T-helper 1 cell treated with Interleukin-12 subunit alpha and Interleukin-12 subunit beta and Interleukin-4 antibody, amounts not matched to agents 30 ng/mL and 1 ng/mL, for 36 hours (primary cell): ENCODE data around the gene EFNA4. TPM values are rescaled to one million over a fixed set of nuclear protein-coding genes. Genes with fewer than 3 reads are reported as not detected.

Experiments
- intact Hi-C: fragments of 100-400 bp; cut with micrococcal nuclease; formaldehyde crosslinking; loops from one replicate; pipeline ENCODE4 v1.15.1; 2024
- total RNA-seq: library from RNA; stranded (reverse); gene quantifications from 2 replicates; pipeline ENCODE4 v1.2.3, GENCODE V29; 2022

The EFNA4 gene
- total RNA-seq, 1 donor from 2014 or later, result 6.6 TPM

DNA sequence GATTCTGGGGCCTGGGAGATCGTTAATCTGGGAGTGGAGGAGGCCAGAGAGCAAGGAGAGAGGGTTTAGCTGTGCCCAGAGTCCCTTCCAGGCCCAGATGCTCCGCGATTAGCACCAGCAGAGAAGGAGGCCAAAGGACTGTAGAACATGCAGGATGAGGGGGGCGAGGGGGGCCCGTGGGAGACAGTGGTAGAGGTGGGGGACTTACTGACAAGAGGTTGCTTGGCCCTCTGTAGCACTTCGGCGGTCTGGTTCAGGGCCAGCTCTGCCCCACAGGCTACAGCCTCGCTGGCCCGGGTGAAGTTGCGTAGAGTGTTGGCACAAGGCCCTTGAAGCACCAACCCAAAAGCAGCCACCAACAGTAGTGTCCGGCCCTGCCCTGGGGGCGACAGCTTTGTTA is 30.7 kb upstream of the EFNA4 start:
- intact Hi-C loops, result no loop called here

DNA sequence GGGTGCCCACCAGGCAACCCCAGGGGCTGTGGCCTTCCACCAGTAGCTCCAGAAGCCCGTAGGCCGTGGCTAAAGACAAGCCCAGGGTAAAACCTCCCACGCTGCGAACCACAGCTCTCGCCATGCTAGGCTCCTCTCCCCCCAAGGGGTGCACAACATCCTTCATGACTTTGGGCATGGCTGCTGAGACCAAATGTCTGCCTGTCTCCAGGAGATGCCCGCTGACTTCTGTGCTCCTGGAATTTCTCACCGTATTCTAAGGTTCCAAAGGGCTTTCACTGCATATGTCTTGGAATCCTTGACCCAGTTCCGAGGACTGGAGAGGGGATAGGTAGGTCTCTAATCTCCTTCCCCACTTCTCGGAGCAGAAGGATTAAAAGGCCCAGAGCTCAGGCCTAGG is 30.0 kb upstream of the EFNA4 start, which contains the start of the genes DCST1 and DCST2:
TSS of gene DCST1 (plus strand) at position 301 of the 400 bp plus-strand sequence. CDS start 213 bp downstream, outside the sequence.
TSS of gene DCST2 (minus strand) at position 258 of the 400 bp plus-strand sequence. CDS start at position 178, 80 bp downstream.
- intact Hi-C loops, result no loop called here

DNA sequence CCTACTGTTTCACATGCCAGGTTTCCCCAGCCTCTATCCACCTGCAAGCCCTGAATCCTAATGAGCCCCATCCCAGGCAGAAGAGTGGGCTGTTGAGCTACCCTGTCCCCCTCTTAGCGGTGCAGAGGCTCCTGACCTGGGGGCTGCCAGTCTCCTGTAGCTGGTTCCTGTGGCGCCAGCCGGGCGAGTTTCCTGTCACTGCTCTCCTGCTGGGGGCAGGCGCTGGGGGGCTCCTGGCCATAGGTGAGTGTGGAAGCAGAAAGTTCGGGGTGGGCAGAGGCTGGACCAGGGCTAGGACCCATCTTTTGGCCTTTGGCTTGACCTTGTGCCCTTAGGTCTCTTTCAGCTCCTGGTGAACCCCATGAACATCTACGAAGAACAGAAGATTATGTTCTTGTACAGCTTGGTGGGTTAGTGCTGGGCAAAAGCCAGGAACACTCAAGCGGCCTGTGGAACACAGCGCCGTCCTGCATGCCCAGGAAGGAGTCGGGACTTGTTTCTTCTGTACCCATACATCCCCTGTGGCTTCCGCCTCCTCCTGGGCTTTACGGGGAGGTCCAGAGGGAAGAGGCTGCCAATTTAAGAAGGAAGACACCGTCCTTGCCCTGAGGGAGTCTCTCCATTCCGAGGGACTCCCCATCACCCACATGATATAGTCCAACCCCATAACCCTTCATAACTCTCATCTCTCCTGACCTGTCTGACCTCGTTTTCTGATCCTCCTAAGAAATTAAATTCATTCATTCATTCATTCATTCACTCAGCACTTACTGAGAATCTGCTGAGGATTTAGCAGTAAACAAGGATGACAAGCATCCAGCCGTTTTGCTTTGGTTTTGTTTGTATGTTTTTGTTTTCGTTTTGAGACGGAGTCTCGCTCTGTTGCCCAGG is 29.0 kb upstream of the EFNA4 start:
- intact Hi-C loops, result no loop called here

DNA sequence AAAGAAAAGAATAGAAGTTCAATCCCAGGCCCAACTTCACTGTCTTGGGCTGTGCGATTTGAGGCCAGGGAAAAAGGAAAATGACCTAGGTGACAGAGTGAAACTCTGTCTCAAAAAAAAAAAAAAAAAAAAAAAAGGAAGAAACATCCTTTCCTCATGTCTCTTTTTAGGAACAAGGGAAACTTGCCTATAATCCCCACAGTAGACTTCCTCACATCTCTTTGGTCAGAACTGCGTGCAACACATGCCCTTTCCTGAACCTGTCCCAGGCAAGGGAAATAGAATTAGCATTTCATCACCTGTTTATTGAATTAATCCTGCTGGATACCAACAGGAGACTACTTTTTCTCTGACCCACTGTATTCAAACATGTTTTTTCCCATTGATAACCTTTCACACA is 27.6 kb upstream of the EFNA4 start:
- intact Hi-C loops, result no loop called here

GRCh38 chr1:155037043-155037442 is 26.5 kb upstream of the EFNA4 start:
- intact Hi-C loops, result no loop called here

- intact Hi-C loops, result no loop called here
Observed at GRCh38 chr1:155037851-155038441, 25.6 kb upstream of the EFNA4 start.

DNA sequence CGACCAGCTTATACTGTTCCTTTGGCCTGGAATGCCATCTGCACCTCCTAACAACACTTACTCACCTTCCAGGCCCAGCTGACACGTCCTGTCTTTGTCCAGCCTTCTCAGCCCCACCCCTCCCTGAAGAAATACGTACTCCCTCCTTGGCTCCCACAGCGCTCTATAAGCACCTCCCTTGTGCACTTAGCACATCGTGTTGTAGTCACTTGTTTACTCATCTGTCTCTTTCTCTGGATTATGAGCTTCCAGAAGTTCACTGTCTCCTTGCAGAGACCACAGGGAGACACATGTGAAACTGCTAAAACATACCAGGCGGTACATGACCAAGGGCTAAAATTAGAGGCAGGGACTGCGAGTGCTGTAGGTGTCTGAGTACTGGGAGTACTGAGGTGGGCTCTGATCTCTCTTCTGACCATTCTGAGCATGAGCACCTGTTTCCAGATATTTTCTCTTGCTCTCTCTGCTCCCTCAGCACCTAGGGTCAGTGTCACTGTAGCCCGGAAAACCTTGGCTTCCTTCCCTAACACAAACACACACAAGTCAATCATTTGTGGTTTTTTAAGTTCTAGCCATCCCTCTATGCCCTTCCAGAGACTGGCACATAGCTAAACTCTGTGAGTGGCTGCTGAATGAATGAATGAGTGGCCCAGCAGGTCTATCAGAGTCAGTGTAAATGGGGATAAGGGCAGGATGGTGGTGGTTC is 24.8 kb upstream of the EFNA4 start:
- intact Hi-C loops, result no loop called here

DNA sequence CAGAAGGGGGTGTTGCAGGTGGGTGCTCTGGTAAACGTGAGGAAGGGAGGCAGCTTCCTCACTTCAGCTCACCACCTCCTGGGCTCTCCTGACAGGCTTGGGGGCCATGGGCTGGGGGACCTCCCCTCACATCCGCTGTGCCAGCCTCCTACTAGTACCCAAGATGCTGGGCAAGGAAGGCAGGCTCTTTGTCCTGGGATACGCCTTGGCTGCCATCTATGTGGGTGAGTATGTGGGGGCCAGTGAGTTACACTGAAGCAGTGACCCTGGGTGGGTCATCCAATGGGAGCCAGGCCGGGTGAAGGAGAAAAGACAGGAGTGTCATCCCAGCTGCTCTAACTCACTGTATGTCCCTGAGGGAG is 24.3 kb upstream of the EFNA4 start:
- intact Hi-C loops, result no loop called here

DNA sequence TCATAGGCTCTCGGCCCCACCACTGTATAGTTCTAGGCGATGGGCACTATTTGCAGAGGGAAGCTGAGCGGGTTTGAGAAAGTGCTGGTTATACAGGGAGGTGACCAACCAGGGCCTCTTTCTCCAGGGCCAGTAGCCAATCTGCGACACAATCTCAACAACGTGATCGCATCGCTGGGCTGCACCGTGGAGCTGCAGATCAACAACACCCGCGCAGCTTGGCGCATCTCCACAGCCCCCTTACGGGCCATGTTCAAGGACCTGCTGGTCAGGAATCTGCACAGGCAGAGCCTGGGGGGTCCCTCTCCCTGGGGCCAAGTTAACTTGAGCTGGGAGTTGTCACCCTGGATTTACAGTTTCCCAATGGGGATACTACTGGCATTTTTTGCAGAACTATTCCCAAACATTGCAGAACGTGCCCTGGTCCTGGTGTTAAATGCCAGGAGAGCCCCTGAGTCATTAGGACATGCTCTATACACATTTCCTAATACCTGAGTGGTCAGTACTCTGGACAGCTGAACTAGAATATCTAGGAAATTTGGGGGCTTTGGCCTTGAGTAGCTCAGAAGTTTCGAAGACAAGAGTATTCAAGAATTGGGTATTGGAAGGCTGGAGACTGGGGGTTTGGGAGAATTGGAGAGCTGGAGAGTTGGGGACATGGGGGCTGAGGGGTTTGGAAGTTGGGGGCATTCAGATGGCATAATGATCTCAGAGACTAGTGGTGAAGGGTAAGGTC is 23.0 kb upstream of the EFNA4 start:
- intact Hi-C loops, result no loop called here

DNA sequence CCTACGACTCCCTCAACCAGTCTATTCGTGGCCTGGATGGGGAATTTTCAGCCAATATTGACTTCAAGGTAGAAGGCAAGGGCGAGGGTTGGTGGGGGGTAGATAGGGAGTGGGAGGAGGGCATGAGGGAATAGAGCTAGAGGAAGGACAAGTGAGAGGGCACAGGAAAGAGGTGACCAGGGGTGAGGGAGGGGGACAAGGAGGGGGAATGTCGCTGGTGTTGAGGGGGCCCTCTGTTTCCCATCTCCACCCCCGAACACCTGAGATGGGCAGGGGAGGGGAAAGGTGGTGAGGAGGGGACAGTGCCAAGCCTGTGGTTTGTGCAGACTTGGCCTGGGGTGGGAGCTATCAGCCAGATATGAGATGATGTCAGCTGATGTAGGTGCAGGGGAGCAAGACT is 20.8 kb upstream of the EFNA4 start:
- intact Hi-C loops, result no loop called here

DNA sequence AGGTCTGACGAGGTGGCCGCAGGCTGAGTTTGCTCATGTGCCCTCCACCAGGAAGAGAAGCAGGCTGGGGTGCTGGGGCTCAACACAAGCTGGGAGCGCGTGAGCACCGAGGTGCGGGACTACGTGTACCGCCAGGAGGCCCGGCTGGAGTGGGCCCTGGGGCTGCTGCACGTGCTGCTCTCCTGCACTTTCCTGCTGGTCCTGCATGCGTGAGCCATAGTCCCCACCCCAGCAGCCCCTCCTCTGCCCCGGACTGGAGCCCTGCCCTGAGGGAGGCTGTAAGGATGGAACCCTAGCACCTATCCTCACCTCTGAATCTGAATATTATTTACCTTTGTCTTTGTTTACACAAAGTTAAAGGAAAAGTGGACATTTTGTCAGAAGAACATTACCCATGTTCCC is 20.2 kb upstream of the EFNA4 start:
- intact Hi-C loops, result no loop called here

- intact Hi-C loops, result no loop called here
Observed at GRCh38 chr1:155043793-155044192, 19.7 kb upstream of the EFNA4 start.

- intact Hi-C loops, result no loop called here
Observed at GRCh38 chr1:155044365-155044764, 19.2 kb upstream of the EFNA4 start.

- intact Hi-C loops, result loop anchor here (1.0 to 5.0 kb wide), 3 partner anchors 16 to 122 kb away; no protein-coding TSS in a partner anchor
Observed at GRCh38 chr1:155044812-155045657, 18.5 kb upstream of the EFNA4 start.

- intact Hi-C loops, result loop anchor here (5.0 kb wide), 1 partner anchor 119 kb away; no protein-coding TSS in a partner anchor
Observed at GRCh38 chr1:155048449-155049334, 14.8 kb upstream of the EFNA4 start.

DNA sequence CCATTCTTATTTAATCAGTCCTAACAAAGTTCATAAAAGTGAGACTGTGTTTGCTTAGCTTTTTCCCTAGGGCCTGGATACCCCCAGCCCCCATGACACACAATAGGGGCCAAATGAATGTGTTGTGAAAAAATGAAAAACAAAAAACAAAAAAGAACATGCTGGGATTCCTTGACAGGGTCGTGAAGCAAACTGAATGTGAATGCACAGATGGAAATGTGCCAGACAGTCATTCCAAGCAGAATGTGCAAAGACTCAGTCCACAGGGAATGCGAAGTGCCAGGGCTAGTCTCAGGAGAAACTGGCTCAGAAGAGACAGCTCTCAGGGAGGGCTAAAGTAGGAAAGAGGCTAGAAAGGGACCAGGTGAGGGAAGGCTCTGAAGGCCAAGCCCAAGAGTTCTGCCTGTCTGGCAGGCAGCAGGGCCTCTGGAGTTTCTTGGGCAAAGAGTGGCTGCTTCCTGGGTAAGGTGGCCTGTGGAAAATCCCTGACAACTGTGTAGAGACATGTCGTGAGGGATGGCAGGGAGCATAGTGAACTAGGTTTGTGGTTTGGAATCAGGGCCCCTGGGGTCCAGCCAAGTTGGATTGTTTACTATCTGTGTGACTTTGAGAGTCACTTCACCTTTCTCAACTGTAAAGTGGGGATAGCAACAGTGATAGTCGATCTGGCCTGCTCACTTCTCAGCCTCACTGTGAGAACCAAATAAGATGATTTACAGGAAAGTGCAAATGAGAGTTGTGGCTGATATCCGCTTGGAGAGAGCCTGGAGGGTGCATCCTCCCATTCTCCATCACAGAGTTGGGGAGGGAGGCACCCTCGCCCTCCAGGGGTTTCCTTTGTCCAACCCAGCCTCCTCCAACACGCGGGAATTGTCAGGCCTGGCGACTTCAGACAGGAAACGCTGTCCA is 13.6 kb upstream of the EFNA4 start:
- intact Hi-C loops, result loop anchor here (1.0 to 5.0 kb wide), 4 partner anchors 37 to 117 kb away; partner anchors contain the start of genes CKS1B and FLAD1

GRCh38 chr1:155050560-155051341 is 12.8 kb upstream of the EFNA4 start, which contains the start of gene ADAM15:
Gene ADAM15 (plus strand): TSS chr1:155051316. CDS start chr1:155051387, 71 bp downstream.
- intact Hi-C loops, result loop anchor here (1.0 to 2.0 kb wide), 7 partner anchors 11 to 491 kb away; partner anchors contain the start of genes CKS1B, FLAD1 and ZBTB7B
